GM19240 (cell line): ENCODE data around the gene ERCC2.

Experiments
- DNase-seq: peaks from one replicate; pipeline ENCODE4 v3.0.0; 2011; ENCODE audit warnings: low spot score; ENCODE audit not compliant: insufficient read length

The ERCC2 gene

DNA sequence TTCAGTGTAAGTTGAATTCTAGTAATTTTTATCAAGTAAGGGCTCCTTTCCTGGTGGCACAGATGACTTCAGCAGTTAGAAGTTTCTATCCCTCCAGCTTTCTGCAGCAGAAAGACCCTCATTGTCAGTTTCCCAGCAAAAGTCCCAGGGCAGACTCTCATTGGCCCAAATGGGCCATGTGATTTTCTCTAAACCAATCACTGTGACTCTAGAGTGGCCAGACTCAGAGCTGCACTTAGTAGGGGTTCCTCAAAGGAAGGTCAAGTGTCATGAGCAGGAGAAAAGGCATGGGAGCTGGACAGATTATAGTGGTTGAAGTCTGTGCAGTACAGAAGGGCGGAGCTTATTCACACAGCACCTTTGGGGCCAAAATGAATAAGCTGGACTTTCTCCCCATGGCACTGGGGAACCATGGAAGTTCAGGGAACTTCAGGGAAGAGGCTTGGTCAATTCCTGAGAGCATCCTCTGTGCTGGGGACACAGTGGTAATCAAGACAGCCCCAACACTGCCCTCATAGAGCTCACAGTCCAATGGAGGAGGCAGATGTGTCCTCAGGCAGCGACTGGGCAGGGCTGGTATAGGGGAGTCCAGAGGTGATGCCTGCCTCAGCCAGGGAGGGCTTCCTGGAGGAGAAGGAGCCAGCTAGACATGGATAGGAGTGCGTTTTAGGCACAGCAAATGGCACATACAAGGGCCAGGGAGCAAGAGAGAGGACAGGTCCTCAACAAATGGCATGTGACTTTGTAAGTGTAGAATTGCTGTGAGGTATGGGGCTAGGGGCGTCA is 66.0 kb downstream of the ERCC2 start:
- no peak for DNase-seq

DNA sequence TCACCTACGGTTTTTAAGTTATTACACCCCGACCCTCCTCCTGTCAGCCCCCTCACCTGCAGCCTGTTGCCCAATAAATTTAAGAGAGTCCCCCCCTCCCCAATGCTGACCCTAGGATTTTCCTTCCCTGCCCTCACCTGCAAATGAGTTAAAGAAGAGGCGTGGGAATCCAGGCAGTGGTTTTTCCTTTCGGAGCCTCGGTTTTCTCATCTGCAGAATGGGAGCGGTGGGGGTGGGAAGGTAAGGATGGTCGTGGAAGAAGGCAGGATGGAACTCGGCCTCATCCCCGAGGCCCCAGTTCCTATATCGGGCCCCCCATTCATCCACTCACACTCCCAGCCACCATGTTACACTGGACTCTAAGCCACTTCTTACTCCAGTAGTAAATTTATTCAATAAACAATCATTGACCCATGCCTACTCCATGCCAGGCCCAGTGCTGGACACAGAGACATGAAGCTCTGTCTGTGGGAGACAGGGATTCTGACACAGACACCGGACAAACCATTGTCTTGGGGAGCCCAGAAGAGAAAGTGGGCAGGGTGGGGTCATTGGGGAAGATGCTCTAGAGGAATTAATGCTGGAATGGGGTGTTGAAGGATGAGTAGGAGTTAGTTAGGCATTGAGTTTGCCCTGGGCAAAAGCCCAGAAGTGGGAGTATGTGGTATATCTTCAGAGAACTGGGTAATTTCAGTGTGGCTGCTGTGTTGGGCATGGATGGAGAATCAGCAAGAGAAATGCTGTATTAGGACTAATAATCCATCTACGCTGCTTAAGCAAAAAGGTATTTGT is 66.9 kb downstream of the ERCC2 start:
- no peak for DNase-seq

DNA sequence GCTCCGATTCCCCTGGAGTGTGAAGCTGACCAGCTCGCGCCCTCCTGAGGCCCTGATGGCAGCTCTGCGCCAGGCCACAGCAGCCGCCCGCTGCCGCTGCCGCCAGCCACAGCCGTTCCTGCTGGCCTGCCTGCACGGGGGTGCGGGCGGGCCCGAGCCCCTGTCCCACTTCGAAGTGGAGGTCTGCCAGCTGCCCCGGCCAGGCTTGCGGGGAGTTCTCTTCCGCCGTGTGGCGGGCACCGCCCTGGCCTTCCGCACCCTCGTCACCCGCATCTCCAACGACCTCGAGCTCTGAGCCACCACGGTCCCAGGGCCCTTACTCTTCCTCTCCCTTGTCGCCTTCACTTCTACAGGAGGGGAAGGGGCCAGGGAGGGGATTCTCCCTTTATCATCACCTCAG is 68.0 kb downstream of the ERCC2 start:
- no peak for DNase-seq
